ENCODE results near the gene TNIK. TPM values are rescaled to one million over a fixed set of nuclear protein-coding genes. Genes with fewer than 3 reads are reported as not detected.

TNIK gene
- total RNA-seq, 1 donor from 2014 or later, result 2.5 TPM

GRCh38 chr3:171227359-171227758 is 232.8 kb downstream of the TNIK start:
- TF ChIP-seq, protein P1, sequence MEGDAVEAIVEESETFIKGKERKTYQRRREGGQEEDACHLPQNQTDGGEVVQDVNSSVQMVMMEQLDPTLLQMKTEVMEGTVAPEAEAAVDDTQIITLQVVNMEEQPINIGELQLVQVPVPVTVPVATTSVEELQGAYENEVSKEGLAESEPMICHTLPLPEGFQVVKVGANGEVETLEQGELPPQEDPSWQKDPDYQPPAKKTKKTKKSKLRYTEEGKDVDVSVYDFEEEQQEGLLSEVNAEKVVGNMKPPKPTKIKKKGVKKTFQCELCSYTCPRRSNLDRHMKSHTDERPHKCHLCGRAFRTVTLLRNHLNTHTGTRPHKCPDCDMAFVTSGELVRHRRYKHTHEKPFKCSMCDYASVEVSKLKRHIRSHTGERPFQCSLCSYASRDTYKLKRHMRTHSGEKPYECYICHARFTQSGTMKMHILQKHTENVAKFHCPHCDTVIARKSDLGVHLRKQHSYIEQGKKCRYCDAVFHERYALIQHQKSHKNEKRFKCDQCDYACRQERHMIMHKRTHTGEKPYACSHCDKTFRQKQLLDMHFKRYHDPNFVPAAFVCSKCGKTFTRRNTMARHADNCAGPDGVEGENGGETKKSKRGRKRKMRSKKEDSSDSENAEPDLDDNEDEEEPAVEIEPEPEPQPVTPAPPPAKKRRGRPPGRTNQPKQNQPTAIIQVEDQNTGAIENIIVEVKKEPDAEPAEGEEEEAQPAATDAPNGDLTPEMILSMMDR (IDR thresholded peaks at IDR 0.05), result no peak
- H3K4me1 Mint-ChIP-seq, result no peaks in the 10 kb centered on the region
- H3K27ac Mint-ChIP-seq, result no peak overlapping the region
- DNase-seq (no peak), ATAC-seq (ENCODE audit: low read depth) (no peak)
- H3K36me3 Mint-ChIP-seq (ENCODE audit: low read depth), result no peaks in the 10 kb centered on the region
- peaks cover 4% of the 10 kb centered on the region for H3K9me3 Mint-ChIP-seq
- POLR2A ChIA-PET, result no interaction called here
- H3K27me3 Mint-ChIP-seq, result no peaks in the 10 kb centered on the region
- intact Hi-C loops (cut with micrococcal nuclease), result no loop called here
- CTCF ChIA-PET, result no interaction called here
- H3K4me3 Mint-ChIP-seq, result no peak overlapping the region

- H3K36me3 Mint-ChIP-seq (ENCODE audit: low read depth), result no peaks in the 10 kb centered on the region
- no peaks in the 10 kb centered on the region for H3K4me1 Mint-ChIP-seq
- intact Hi-C loops (cut with micrococcal nuclease), result no loop called here
These were observed 233.4 kb downstream of the TNIK start for GRCh38 chr3:171226794-171227193.

DNA sequence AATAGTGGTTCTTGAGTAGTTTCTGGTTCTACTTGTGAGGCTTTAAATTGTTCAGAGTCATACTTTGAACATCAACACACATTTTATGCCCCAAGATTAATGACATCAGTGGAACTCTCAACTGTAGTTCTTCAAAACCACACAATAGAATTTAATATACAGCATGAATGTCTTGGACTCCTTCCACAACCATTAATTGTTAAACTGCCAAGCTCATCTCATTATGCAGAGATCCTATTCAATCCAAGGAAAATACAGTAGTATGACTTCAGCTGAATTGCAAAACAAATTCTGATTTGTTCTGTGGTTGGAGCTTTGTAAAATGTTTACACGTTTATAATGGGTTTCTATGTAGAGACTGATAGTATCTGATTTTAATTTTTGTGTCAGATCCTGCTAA is 234.5 kb downstream of the TNIK start:
- Mint-ChIP-seq H3K9me3 (peaks cover 4% of the 10 kb centered on the region), H3K4me3 (no peak overlapping the region), H3K36me3 (ENCODE audit: low read depth) (no peaks in the 10 kb centered on the region), H3K4me1 (no peaks in the 10 kb centered on the region), H3K27ac (no peak overlapping the region), H3K27me3 (no peaks in the 10 kb centered on the region)
- intact Hi-C loops (cut with micrococcal nuclease), result no loop called here
- ATAC-seq (ENCODE audit: low read depth) (no peak), DNase-seq (no peak)
- ChIA-PET CTCF (interaction anchor here (0.5 kb wide), 1 partner anchor 1048 kb away, joined by 3 read pairs; no protein-coding TSS in a partner anchor), POLR2A (no interaction called here)
- TF ChIP-seq, protein P1 (IDR thresholded peaks at IDR 0.05), result no peak

More at GRCh38 chr3:171226794-171227193, 233.4 kb downstream of the TNIK start:
- Mint-ChIP-seq H3K27ac (no peak overlapping the region), H3K9me3 (peaks cover 4% of the 10 kb centered on the region), H3K27me3 (no peaks in the 10 kb centered on the region), H3K4me3 (no peak overlapping the region)
- ATAC-seq (ENCODE audit: low read depth) (no peak), DNase-seq (no peak)
- ChIA-PET CTCF (no interaction called here), POLR2A (no interaction called here)
- TF ChIP-seq, protein P1 (IDR thresholded peaks at IDR 0.05), result no peak

- TF ChIP-seq, protein P1 (IDR thresholded peaks at IDR 0.05), result no peak
- peaks cover 4% of the 10 kb centered on the region for H3K9me3 Mint-ChIP-seq
- H3K4me1 Mint-ChIP-seq, result no peaks in the 10 kb centered on the region
- no peaks in the 10 kb centered on the region for H3K36me3 Mint-ChIP-seq (ENCODE audit: low read depth)
- ChIA-PET POLR2A (no interaction called here), CTCF (interaction anchor here (0.5 kb wide), 1 partner anchor 1048 kb away, joined by 3 read pairs; no protein-coding TSS in a partner anchor)
- no peak overlapping the region for H3K4me3 Mint-ChIP-seq
- H3K27me3 Mint-ChIP-seq, result no peaks in the 10 kb centered on the region
- no peak overlapping the region for H3K27ac Mint-ChIP-seq
- intact Hi-C loops (cut with micrococcal nuclease), result no loop called here
- no peak for DNase-seq
- no peak for ATAC-seq (ENCODE audit: low read depth)
These were observed 235.0 kb downstream of the TNIK start for GRCh38 chr3:171225165-171225564.

GRCh38 chr3:171223396-171223795 is 236.8 kb downstream of the TNIK start:
- Mint-ChIP-seq H3K4me1 (no peaks in the 10 kb centered on the region), H3K4me3 (no peak overlapping the region), H3K36me3 (ENCODE audit: low read depth) (no peaks in the 10 kb centered on the region), H3K27ac (no peak overlapping the region), H3K27me3 (no peaks in the 10 kb centered on the region), H3K9me3 (peaks cover 4% of the 10 kb centered on the region)
- ChIA-PET POLR2A (no interaction called here), CTCF (no interaction called here)
- DNase-seq (no peak), ATAC-seq (ENCODE audit: low read depth) (no peak)
- intact Hi-C loops (cut with micrococcal nuclease), result no loop called here
- TF ChIP-seq, protein P1 (IDR thresholded peaks at IDR 0.05), result no peak
